LNCAP (cell line): Measurements from ENCODE around the gene NDUFS1.

ENCODE experiments used
- CTCF ChIP-seq: fragments of 450-650 bp; IDR thresholded peaks from 2 replicates; pipeline ENCODE4 v1.5.1; 2017; ENCODE audit warnings: mild to moderate bottlenecking

The NDUFS1 gene

GRCh38 chr2:206150168-206150567, 9.1 kb downstream of the NDUFS1 start:
- no peak for TF ChIP-seq CTCF

- TF ChIP-seq CTCF, result no peak
These were observed 9.9 kb downstream of the NDUFS1 start for GRCh38 chr2:206149330-206149729.

- no peak for TF ChIP-seq CTCF
These were observed 13.6 kb downstream of the NDUFS1 start for GRCh38 chr2:206145665-206146064.

- TF ChIP-seq CTCF, result no peak
These were observed 14.9 kb downstream of the NDUFS1 start for GRCh38 chr2:206144383-206144782.

- TF ChIP-seq CTCF, result no peak
These were observed 15.8 kb downstream of the NDUFS1 start for GRCh38 chr2:206143451-206143850.

- TF ChIP-seq CTCF, result no peak
These were observed 31.6 kb downstream of the NDUFS1 start for GRCh38 chr2:206127656-206128055.

GRCh38 chr2:206125901-206126300, 33.3 kb downstream of the NDUFS1 start:
- TF ChIP-seq CTCF, result no peak

GRCh38 chr2:206116278-206116677, 43.0 kb downstream of the NDUFS1 start:
- TF ChIP-seq CTCF, result no peak
